Measurements from ENCODE around the gene PRM3.

Gene PRM3

GRCh38 chr16:11272921-11273720, at the start of gene PRM3:
PRM3 (minus strand) TSS chr16:11273629; CDS start chr16:11273595, 34 bp downstream.
- no peak for DNase-seq (ENCODE audit: low read depth in 2 of 2, low spot score in 1 of 2)

GRCh38 chr16:11322823-11323222, 49.4 kb upstream of the PRM3 start:
- no peak for DNase-seq (ENCODE audit: low read depth in 2 of 2, low spot score in 1 of 2)

- no peak for DNase-seq (ENCODE audit: low read depth in 2 of 2, low spot score in 1 of 2)
These were observed 48.2 kb upstream of the PRM3 start for GRCh38 chr16:11321662-11322061.

- DNase-seq (ENCODE audit: low read depth in 2 of 2, low spot score in 1 of 2) = no peak
These were observed 46.7 kb upstream of the PRM3 start for GRCh38 chr16:11320170-11320569.

- DNase-seq (ENCODE audit: low read depth in 2 of 2, low spot score in 1 of 2) = no peak
These were observed 46.2 kb upstream of the PRM3 start for GRCh38 chr16:11319529-11320146.

GRCh38 chr16:11318817-11319216, 45.4 kb upstream of the PRM3 start:
- no peak for DNase-seq (ENCODE audit: low read depth in 2 of 2, low spot score in 1 of 2)

- DNase-seq (ENCODE audit: low read depth in 2 of 2, low spot score in 1 of 2) = no peak
These were observed 43.0 kb upstream of the PRM3 start for GRCh38 chr16:11316331-11317015.

GRCh38 chr16:11315510-11315909, 42.1 kb upstream of the PRM3 start:
- DNase-seq (ENCODE audit: low read depth in 2 of 2, low spot score in 1 of 2) = no peak

- DNase-seq (ENCODE audit: low read depth in 2 of 2, low spot score in 1 of 2) = no peak
These were observed 41.0 kb upstream of the PRM3 start for GRCh38 chr16:11314309-11314894.

- no peak for DNase-seq (ENCODE audit: low read depth in 2 of 2, low spot score in 1 of 2)
These were observed 40.3 kb upstream of the PRM3 start for GRCh38 chr16:11313493-11314308.

GRCh38 chr16:11312718-11313492, 39.5 kb upstream of the PRM3 start:
- DNase-seq (ENCODE audit: low read depth in 2 of 2, low spot score in 1 of 2) = no peak

GRCh38 chr16:11310997-11311561, 37.6 kb upstream of the PRM3 start:
- no peak for DNase-seq (ENCODE audit: low read depth in 2 of 2, low spot score in 1 of 2)

- no peak for DNase-seq (ENCODE audit: low read depth in 2 of 2, low spot score in 1 of 2)
These were observed 37.2 kb upstream of the PRM3 start for GRCh38 chr16:11310634-11310977.

GRCh38 chr16:11309895-11310633, 36.6 kb upstream of the PRM3 start:
- DNase-seq (ENCODE audit: low read depth in 2 of 2, low spot score in 1 of 2) = no peak

GRCh38 chr16:11308493-11309283, 35.3 kb upstream of the PRM3 start:
- no peak for DNase-seq (ENCODE audit: low read depth in 2 of 2, low spot score in 1 of 2)

GRCh38 chr16:11307639-11308492, 34.4 kb upstream of the PRM3 start:
- no peak for DNase-seq (ENCODE audit: low read depth in 2 of 2, low spot score in 1 of 2)

- DNase-seq (ENCODE audit: low read depth in 2 of 2, low spot score in 1 of 2) = no peak
These were observed 33.7 kb upstream of the PRM3 start for GRCh38 chr16:11306997-11307638.

Data from stimulated activated CD8-positive, alpha-beta memory T cell treated with anti-CD3 and anti-CD28 coated beads, Interleukin-4, amount 100 ng/mL, for 1 hour (primary cell).